GM19023 (cell line): Measurements from ENCODE around the gene NGFR.

ENCODE experiments used
- ATAC-seq: cut with Tn5 transposase; IDR thresholded peaks from one replicate; pipeline ENCODE4 v1.9.1; 2021; ENCODE audit warnings: mild to moderate bottlenecking, moderate library complexity; ENCODE audit not compliant: unreplicated experiment

NGFR gene

GRCh38 chr17:49494986-49495841 is at the start of gene NGFR:
NGFR (plus strand) TSS chr17:49495293; CDS start chr17:49495418, 125 bp downstream.
- ATAC-seq, result no peak

- ATAC-seq, result no peak
These were observed 49.5 kb upstream of the NGFR start for GRCh38 chr17:49445591-49445990.

GRCh38 chr17:49447628-49448302 is 47.3 kb upstream of the NGFR start:
- ATAC-seq, result no peak

GRCh38 chr17:49450181-49450580 is 44.9 kb upstream of the NGFR start:
- no peak for ATAC-seq

- ATAC-seq, result no peak
These were observed 44.4 kb upstream of the NGFR start for GRCh38 chr17:49450735-49451134.

GRCh38 chr17:49452201-49452600 is 42.9 kb upstream of the NGFR start:
- no peak for ATAC-seq

- ATAC-seq, result no peak
These were observed 42.4 kb upstream of the NGFR start for GRCh38 chr17:49452661-49453060.

GRCh38 chr17:49454050-49454449 is 41.0 kb upstream of the NGFR start:
- ATAC-seq, result no peak

GRCh38 chr17:49455272-49455861 is 39.7 kb upstream of the NGFR start:
- no peak for ATAC-seq

- no peak for ATAC-seq
These were observed 38.7 kb upstream of the NGFR start for GRCh38 chr17:49456183-49456965.

GRCh38 chr17:49457564-49458535 is 37.2 kb upstream of the NGFR start:
- ATAC-seq, result no peak

GRCh38 chr17:49459401-49459984 is 35.6 kb upstream of the NGFR start:
- no peak for ATAC-seq

GRCh38 chr17:49460401-49460800 is 34.7 kb upstream of the NGFR start:
- ATAC-seq, result no peak

GRCh38 chr17:49461580-49461979 is 33.5 kb upstream of the NGFR start:
- no peak for ATAC-seq

GRCh38 chr17:49464049-49464448 is 31.0 kb upstream of the NGFR start:
- no peak for ATAC-seq

- ATAC-seq, result no peak
These were observed 29.7 kb upstream of the NGFR start for GRCh38 chr17:49465331-49465903.

GRCh38 chr17:49466436-49466835 is 28.7 kb upstream of the NGFR start:
- no peak for ATAC-seq

GRCh38 chr17:49467175-49467574 is 27.9 kb upstream of the NGFR start:
- no peak for ATAC-seq

- no peak for ATAC-seq
These were observed 26.2 kb upstream of the NGFR start for GRCh38 chr17:49468811-49469385.
